Heart right ventricle (tissue), 16 donors: ENCODE measurements around the gene TECTA. TPM values are rescaled to one million over a fixed set of nuclear protein-coding genes. Genes with fewer than 3 reads are reported as not detected.

Experiments
- ATAC-seq, 8 donors: fragments of 200-7000 bp; cut with Tn5 transposase; one replicate each; pipeline ENCODE4 v1.9.1; 2020; ENCODE audit warnings: mild to moderate bottlenecking in 8 of 8, moderate library complexity in 8 of 8, moderate number of reproducible peaks in 1 of 8
- DNase-seq, 2 donors: peaks; one replicate each; pipeline ENCODE4 v3.0.0-alpha.2; 2020
- H3K27ac ChIP-seq, 10 donors: fragments of 200-600 bp; sonication (generic) in 2 of 10; one replicate each; pipeline versions ENCODE4 v1.5.0 to v1.8.0; 2020 to 2022; ENCODE audit warnings: mild to moderate bottlenecking in 3 of 10
- H3K27me3 ChIP-seq, 7 donors: fragments of 200-600 bp; one replicate each; pipeline ENCODE4 v1.8.0; 2021 to 2022; ENCODE audit warnings: mild to moderate bottlenecking in 2 of 7
- H3K36me3 ChIP-seq, 9 donors: fragments of 200-600 bp; sonication (generic) in 1 of 9; one replicate each; pipeline versions ENCODE4 v1.5.0 to v1.8.0; 2020 to 2022; ENCODE audit warnings: mild to moderate bottlenecking in 2 of 9
- H3K4me1 ChIP-seq, 9 donors: fragments of 200-600 bp; sonication (generic) in 1 of 9; one replicate each; pipeline versions ENCODE4 v1.5.0 to v1.8.0; 2020 to 2022; ENCODE audit warnings: mild to moderate bottlenecking in 4 of 9
- H3K4me3 ChIP-seq, 10 donors: fragments of 200-600 bp; sonication (generic) in 2 of 10; one replicate each; pipeline versions ENCODE4 v1.5.0 to v1.8.0; 2020 to 2022; ENCODE audit warnings: mild to moderate bottlenecking in 7 of 10, moderate library complexity in 2 of 10
- H3K9me3 ChIP-seq, 11 donors: fragments of 200-600 bp in 10 of 11; sonication (generic) in 2 of 11; one replicate each; pipeline versions ENCODE4 v1.5.0 to v1.8.0; 2013 to 2022; ENCODE audit warnings: mild to moderate bottlenecking in 2 of 11, control low read depth in 1 of 11, moderate library complexity in 1 of 11
- WGBS, 2 donors: extraction: QIAGEN DNeasy Blood & Tissue Kit; methylation state at CpG; one replicate each; pipeline ENCODE4 v1.1.7; 2013; ENCODE audit warnings: inconsistent platforms in 1 of 2; 5-methylcytosine and 5-hydroxymethylcytosine counted together
- intact Hi-C, 10 donors: fragments of 100-400 bp; cut with DNase I; formaldehyde crosslinking; loops; one replicate each; pipeline versions ENCODE4 v1.11.1 to v1.14.2; 2022
- polyA plus RNA-seq, 2 donors: library from polyadenylated mRNA; stranded (reverse); fragments of 200-250 nt; gene quantifications; one replicate each; pipeline ENCODE4 v1.2.3, GENCODE V29; 2013
- total RNA-seq, 10 donors: library from RNA; stranded (reverse); fragmentation: NEBNext Ultra II Directional in 3 of 10; extraction: Animal tissue kit (Norgen Biotek cat#: 25700) in 3 of 10; gene quantifications; one replicate each; pipeline versions ENCODE4 v1.2.1 to v1.2.4, GENCODE V29; 2021 to 2023
- TF ChIP-seq, protein P1 (sequence below), 9 donors: fragments of 200-600 bp; sonication (generic) in 2 of 9; IDR thresholded peaks; one replicate each; pipeline versions ENCODE4 v1.5.0 to v1.8.0; 2021 to 2022; ENCODE audit warnings: antibody characterized with exemption in 9 of 9, mild to moderate bottlenecking in 5 of 9, moderate library complexity in 1 of 9
- donor health status: Arrhythmogenic right ventricular cardiomyopathy.
- donor health status: ischemic (EF 13 %, LVEDD 7.1; RV severe dilation, severe dysfunction).
- donor health status: healthy with polysubstance abuse.
- donor health status: DM: no; HTN: yes; CAD: no.
- donor health status: DM: no; HTN: no; CAD: no.
- donor health status: ischemic (EF 25% LVEDD 6.9; RV normal size, moderate dysfunction).
- donor health status: ischemic (EF 25% LVEDD 5.7; RV mildly dilated, moderate dysfunction).
- donor health status: healthy.
- donor health status: DM: yes; HTN: yes; CAD: no.
- donor health status: Ischemic cardiomyopathy.
- donor health status: ischemic (EF 35%, LVEDD 5.7; RV mildly dilated, moderate dysfunction).
- donor health status: nonischemic (EF 11% LVEDD 7.7; RV severe dilation, severe dysfunction).
- donor health status: DM: yes; HTN: yes; CAD: no.
- donor health status: PGD.
- donor health status: ischemic (EF 29% LVEDD 5.4; RV normal size, mild dysfunction).
- donor health status: nonischemic (EF 23%, LVEDD 6.1; RV moderate dilation, normal function).

The TECTA gene
- total and polyA plus RNA-seq, 12 donors, result 0.38 to 1.9 (median 1.1) TPM

DNA sequence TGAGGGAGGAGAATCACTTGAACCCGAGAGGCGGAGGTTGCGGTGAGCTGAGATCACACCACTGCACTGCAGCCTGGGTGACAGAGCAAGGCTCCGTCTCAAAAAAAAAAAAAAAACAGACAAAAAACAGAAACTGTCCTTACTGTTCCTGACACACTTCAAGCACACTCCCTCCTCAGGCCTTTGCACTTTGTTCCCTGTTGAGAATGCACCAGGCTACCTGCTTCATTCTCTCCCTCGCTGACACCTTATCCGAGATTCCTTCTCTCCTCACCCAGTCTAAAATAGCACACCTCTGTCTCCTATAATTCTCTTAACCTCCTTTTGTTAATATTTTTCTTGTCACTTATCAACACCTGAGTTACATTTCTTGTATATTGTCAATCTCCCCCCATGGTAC, 32.3 kb upstream of the TECTA start:
- intact Hi-C loops, result no loop called here
- TF ChIP-seq, protein P1, sequence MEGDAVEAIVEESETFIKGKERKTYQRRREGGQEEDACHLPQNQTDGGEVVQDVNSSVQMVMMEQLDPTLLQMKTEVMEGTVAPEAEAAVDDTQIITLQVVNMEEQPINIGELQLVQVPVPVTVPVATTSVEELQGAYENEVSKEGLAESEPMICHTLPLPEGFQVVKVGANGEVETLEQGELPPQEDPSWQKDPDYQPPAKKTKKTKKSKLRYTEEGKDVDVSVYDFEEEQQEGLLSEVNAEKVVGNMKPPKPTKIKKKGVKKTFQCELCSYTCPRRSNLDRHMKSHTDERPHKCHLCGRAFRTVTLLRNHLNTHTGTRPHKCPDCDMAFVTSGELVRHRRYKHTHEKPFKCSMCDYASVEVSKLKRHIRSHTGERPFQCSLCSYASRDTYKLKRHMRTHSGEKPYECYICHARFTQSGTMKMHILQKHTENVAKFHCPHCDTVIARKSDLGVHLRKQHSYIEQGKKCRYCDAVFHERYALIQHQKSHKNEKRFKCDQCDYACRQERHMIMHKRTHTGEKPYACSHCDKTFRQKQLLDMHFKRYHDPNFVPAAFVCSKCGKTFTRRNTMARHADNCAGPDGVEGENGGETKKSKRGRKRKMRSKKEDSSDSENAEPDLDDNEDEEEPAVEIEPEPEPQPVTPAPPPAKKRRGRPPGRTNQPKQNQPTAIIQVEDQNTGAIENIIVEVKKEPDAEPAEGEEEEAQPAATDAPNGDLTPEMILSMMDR (IDR thresholded peaks at IDR 0.05), result no peak
- 93 to 98% methylated on average over 5 to 6 of the region's 6 CpGs for WGBS, 2 donors
- DNase-seq (no peak), ATAC-seq (no peak)
- Histone ChIP-seq H3K27ac (no peak overlapping the region), H3K4me1 (peaks cover 0 to 22% (median 12%) of the 10 kb centered on the region in 9 donors), H3K4me3 (no peak overlapping the region), H3K36me3 (peaks cover 0 to 76% (median 6%) of the 10 kb centered on the region in 9 donors), H3K27me3 (no peaks in the 10 kb centered on the region), H3K9me3 (no peaks in the 10 kb centered on the region)

DNA sequence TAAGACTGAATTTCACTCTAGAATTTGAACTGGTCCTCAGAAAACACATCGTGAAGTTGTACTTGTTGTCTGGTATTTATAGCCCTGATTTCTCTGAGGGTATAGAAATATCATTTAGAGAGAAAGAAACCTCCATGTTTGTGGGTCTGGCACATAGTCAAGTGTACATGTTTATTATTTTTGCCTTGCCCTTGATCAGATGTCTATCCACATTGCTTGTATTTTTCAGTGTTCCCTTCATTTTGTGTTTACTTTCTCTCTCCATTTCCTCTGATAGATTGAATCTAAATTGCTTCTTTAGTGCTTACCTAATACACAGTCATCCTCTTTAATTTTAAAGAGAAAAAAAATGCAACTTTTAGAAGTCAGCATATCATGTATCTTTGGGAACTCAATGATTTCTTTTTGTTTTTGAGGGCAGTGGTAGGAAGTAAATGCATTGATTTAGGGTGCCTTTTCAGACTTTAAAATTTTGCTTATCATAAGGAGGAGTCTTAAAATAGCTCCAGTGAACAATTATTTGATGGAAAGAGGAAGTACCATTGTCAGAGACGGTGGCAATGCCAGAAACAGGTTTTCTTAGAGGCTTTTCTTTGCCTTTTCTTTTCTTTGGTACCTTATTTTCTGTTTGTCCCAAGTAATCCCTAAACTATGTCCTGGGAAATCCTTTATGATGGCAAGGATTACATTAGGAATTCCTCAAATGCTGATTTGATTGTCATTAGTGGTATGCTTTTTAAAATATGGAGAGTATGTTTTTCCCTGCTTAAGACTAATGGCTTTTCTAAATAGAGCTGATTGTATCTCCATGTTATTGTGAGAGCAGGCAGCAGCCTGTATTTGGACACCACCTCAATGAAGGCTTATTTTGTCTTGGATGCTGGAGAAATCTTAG, 29.8 kb upstream of the TECTA start:
- Histone ChIP-seq H3K4me3 (no peak overlapping the region), H3K9me3 (no peaks in the 10 kb centered on the region), H3K27ac (peak overlapping the region in 5 of 10 donors; percentile 11 to 71 (median 32)), H3K4me1 (peaks cover 0 to 22% (median 12%) of the 10 kb centered on the region in 9 donors), H3K27me3 (no peaks in the 10 kb centered on the region), H3K36me3 (peaks cover 0 to 70% (median 6%) of the 10 kb centered on the region in 9 donors)
- intact Hi-C loops, result no loop called here
- no peak for DNase-seq
- WGBS, 2 donors, result 54% methylated on average over 2 of the region's 2 CpGs
- TF ChIP-seq, protein P1 (IDR thresholded peaks at IDR 0.05), result no peak
- ATAC-seq, result no peak

DNA sequence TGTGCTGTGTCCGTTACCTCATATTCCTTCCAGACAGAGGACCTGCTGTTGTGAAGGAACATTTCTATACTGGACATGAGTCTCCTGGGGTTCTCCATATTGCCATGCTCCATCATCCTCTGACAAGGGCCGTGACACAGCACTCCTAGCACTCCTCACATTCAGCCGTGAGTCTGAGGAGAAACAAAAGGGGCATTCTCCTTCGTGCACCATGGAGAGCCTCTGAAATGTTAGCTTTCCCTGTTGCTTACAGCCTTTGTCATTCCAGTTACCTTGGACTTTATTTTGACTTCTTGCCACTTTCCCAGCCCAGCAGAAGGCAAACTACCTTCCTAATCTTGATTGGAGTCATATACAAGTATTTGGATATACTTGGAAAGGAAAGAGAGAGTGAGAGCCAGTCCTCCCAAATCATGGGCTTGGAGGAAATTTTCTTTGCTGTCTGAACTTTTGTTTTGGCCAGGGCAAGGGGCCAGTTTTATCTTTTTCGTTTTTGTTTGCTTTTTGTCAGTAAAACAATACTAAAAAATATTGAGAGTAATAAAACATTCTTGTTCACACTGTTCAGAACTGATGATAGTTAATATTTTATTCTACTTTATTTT, 29.1 kb upstream of the TECTA start:
- TF ChIP-seq, protein P1 (IDR thresholded peaks at IDR 0.05), result no peak
- Histone ChIP-seq H3K9me3 (no peaks in the 10 kb centered on the region), H3K27ac (peak overlapping the region in 5 of 10 donors; percentile 11 to 71 (median 32)), H3K36me3 (peaks cover 0 to 64% (median 6%) of the 10 kb centered on the region in 9 donors), H3K4me3 (no peak overlapping the region), H3K4me1 (peaks cover 0 to 22% (median 12%) of the 10 kb centered on the region in 9 donors), H3K27me3 (no peaks in the 10 kb centered on the region)
- 54 to 57% methylated on average over 5 of the region's 5 CpGs for WGBS, 2 donors
- no peak for ATAC-seq
- intact Hi-C loops, result no loop called here
- DNase-seq, result no peak

DNA sequence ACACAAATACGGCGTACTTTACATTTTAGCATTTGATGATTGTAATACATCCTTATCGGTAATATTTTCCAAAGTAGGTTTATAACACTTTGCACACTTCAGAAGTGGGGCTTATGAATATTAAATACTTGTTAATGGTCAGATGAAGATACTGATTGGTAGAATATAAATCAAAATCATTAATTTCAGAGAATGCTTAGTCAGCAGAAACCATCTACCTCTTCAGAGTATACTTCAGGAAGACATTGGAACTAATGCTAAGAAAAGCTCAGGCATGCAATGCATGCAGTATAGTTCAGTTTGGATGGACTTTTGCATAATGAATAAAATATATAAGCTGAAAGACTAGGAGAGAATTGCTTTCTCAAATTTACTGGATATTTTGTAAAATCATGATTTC, 19.7 kb upstream of the TECTA start:
- Histone ChIP-seq H3K4me3 (no peak overlapping the region), H3K4me1 (peaks cover 0 to 7% (median 0%) of the 10 kb centered on the region in 9 donors), H3K9me3 (no peaks in the 10 kb centered on the region), H3K27me3 (no peaks in the 10 kb centered on the region), H3K36me3 (peaks cover 0 to 48% (median 0%) of the 10 kb centered on the region in 9 donors), H3K27ac (no peak overlapping the region)
- intact Hi-C loops, result no loop called here
- TF ChIP-seq, protein P1 (IDR thresholded peaks at IDR 0.05), result no peak
- DNase-seq, result no peak
- no peak for ATAC-seq
- WGBS, 2 donors, result 99% methylated on average over 3 of the region's 3 CpGs
